Esophagus muscularis mucosa (tissue), 4 donors: ENCODE results near the gene MKI67. TPM values are rescaled to one million over a fixed set of nuclear protein-coding genes. Genes with fewer than 3 reads are reported as not detected.

ENCODE experiments used
- DNase-seq: peaks from one replicate; pipeline ENCODE4 v3.0.0-alpha.2; 2017; ENCODE audit errors: extremely low spot score
- H3K27ac ChIP-seq, 4 donors: fragments of 200-600 bp; sonication (generic); replicated peaks in 1 of 4; 1 replicate in 3 of 4; 2 replicates in 1 of 4; pipeline ENCODE4 v1.5.1; 2016 to 2019; ENCODE audit warnings: mild to moderate bottlenecking in 1 of 4
- H3K27me3 ChIP-seq, 4 donors: fragments of 200-600 bp; sonication (generic); one replicate each; pipeline versions ENCODE4 v1.5.1 to v1.6.0; 2016 to 2019
- H3K36me3 ChIP-seq, 4 donors: fragments of 200-600 bp; sonication (generic); one replicate each; pipeline ENCODE4 v1.5.1; 2016 to 2019
- H3K4me1 ChIP-seq, 4 donors: fragments of 200-600 bp; sonication (generic); one replicate each; pipeline ENCODE4 v1.5.1; 2016 to 2019
- H3K4me3 ChIP-seq, 4 donors: fragments of 200-600 bp; sonication (generic); 1 replicate in 2 of 4; 2 replicates in 2 of 4; pipeline ENCODE4 v1.5.1; 2016 to 2019; ENCODE audit warnings: mild to moderate bottlenecking in 4 of 4, moderate library complexity in 1 of 4
- H3K9me3 ChIP-seq, 4 donors: fragments of 200-600 bp; sonication (generic); 1 replicate in 3 of 4; 2 replicates in 1 of 4; pipeline ENCODE4 v1.5.1; 2016 to 2019
- EP300 ChIP-seq: sonication (generic); formaldehyde crosslinking; IDR thresholded peaks from one replicate; pipeline ENCODE4 v1.6.1; 2017; ENCODE audit warnings: antibody characterized with exemption
- POLR2A ChIP-seq: fragments of 450-650 bp; IDR thresholded peaks from one replicate; pipeline ENCODE4 v1.6.1; 2017; ENCODE audit warnings: antibody characterized with exemption, moderate library complexity, mild to moderate bottlenecking, low read depth
- POLR2AphosphoS5 ChIP-seq, 2 donors: sonication (generic); formaldehyde crosslinking; IDR thresholded peaks; one replicate each; pipeline ENCODE4 v1.6.1; 2017; ENCODE audit warnings: antibody characterized with exemption in 2 of 2
- WGBS: methylation state at CpG from one replicate; pipeline ENCODE4 v1.1.5; 2018; 5-methylcytosine and 5-hydroxymethylcytosine counted together
- intact Hi-C: fragments of 100-400 bp; cut with DNase I; formaldehyde crosslinking; loops from one replicate; pipeline ENCODE4 v1.15.1; 2023
- total RNA-seq, 4 donors: library from RNA; depleted of rRNA; stranded (reverse); fragments of >200 nt; gene quantifications; one replicate each; pipeline versions ENCODE4 v1.1.0 to v1.2.1, GENCODE V29; 2016
- TF ChIP-seq, protein P1 (sequence below), 3 experiments: fragments of 200-600 bp in 2 of 3; fragments of 450-650 bp in 1 of 3; sonication (generic) in 2 of 3; IDR thresholded peaks; one replicate each; pipeline ENCODE4 v1.5.1; 2017 to 2019; ENCODE audit warnings: antibody characterized with exemption in 3 of 3, mild to moderate bottlenecking in 2 of 3, moderate library complexity in 1 of 3

MKI67 gene
- total RNA-seq, 4 donors from 2014 or later: 0.17 to 1.2 (median 0.87) TPM

DNA sequence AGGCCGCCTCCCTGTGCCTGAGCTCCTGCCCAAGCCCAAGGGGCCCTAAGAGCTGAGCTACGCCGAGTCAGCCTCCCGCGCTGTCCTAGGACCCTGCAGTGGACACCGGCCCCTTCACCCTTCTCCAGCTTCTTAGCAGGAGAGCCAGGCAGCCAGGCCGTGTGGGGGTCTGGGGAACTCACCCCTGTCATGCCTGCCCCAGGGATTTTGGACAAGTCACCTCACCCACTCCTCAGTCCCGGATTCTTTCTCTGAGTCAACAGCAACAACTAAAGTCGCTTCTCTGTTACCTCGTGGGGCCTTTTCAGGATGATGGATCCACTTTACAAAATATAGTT lies 79.3 kb downstream of the MKI67 start:
- no peaks in the 10 kb centered on the region for H3K27me3 ChIP-seq
- H3K4me3 ChIP-seq: no peak overlapping the region
- no peaks in the 10 kb centered on the region for H3K9me3 ChIP-seq
- no peak for DNase-seq
- WGBS: 85% methylated on average over 8 of the region's 10 CpGs
- H3K36me3 ChIP-seq: peaks cover 0 to 13% (median under 1%) of the 10 kb centered on the region in 4 donors
- TF ChIP-seq, protein P1, sequence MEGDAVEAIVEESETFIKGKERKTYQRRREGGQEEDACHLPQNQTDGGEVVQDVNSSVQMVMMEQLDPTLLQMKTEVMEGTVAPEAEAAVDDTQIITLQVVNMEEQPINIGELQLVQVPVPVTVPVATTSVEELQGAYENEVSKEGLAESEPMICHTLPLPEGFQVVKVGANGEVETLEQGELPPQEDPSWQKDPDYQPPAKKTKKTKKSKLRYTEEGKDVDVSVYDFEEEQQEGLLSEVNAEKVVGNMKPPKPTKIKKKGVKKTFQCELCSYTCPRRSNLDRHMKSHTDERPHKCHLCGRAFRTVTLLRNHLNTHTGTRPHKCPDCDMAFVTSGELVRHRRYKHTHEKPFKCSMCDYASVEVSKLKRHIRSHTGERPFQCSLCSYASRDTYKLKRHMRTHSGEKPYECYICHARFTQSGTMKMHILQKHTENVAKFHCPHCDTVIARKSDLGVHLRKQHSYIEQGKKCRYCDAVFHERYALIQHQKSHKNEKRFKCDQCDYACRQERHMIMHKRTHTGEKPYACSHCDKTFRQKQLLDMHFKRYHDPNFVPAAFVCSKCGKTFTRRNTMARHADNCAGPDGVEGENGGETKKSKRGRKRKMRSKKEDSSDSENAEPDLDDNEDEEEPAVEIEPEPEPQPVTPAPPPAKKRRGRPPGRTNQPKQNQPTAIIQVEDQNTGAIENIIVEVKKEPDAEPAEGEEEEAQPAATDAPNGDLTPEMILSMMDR (IDR thresholded peaks at IDR 0.05): no peak
- TF ChIP-seq POLR2AphosphoS5 (IDR thresholded peaks at IDR 0.05): no peak
- TF ChIP-seq EP300: no peak
- TF ChIP-seq POLR2A: no peak
- intact Hi-C loops: no loop called here
- H3K4me1 ChIP-seq: peaks cover 24 to 31% (median 26%) of the 10 kb centered on the region in 4 donors
- H3K27ac ChIP-seq: peak overlapping the region in 3 of 4 donors; percentile 60 to 71 (median 64)

Other genes starting within 250 kb of the MKI67 start
- not detected for gene CLRN3, start 233.5 kb downstream of the MKI67 start, total RNA-seq
- gene PTPRE, start 219.3 kb downstream of the MKI67 start, total RNA-seq: 10 to 100 TPM in 2 of 4 donors, 1 to 10 TPM in 2; 8.7 to 22.4 (median 13.3) TPM